Measurements from ENCODE around the gene KIRREL2. TPM values are rescaled to one million over a fixed set of nuclear protein-coding genes. Genes with fewer than 3 reads are reported as not detected.
"Not testable (repeated sequence)": the region's sequence is repeated elsewhere in the genome, so short reads cannot be mapped to it uniquely, and the experiment has no call there.

Gene KIRREL2
- total RNA-seq, 4 donors from 2014 or later: not detected

DNA sequence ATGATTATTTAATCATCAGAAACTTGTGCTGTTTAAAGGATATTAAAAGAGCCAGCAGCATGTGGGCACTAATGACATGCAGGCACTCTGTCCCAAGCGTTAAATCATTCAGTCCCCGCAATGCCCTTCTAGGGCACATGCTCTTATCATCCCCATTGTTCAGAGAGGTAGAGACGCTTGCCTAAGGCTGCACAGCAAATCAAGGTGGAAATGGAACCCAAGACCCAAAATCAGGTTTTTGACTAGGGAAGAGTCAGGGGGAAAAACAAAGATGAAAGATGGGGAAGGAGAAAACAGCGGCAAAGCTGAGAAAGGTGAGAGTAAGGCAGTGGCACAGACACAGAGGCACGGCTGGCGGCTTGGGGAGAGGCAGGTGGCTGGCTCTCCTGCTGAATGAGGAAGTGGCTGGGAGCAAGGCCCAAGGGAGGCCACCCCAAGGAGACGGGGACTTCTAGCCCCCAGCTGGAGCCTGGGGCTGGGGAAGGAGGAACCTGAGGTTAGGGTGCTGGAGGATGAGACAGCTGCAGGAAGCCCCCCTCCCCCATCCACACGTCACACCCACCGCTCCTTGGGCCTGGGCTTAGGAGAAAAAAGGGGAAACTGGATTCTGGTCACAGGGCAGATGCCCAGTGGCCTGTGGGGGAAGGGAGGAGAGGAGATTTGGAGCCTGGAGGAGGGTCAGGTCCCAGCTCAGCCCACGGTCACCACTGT, 52.4 kb downstream of the KIRREL2 start:
- H3K36me3 ChIP-seq: no peaks in the 10 kb centered on the region
- in situ Hi-C loops (cut with MboI; ENCODE audit: low pct_ligation_motif_present in 1 of 4, low pct_unique_long_range_greater_than_20kb in 1 of 4, low sequenced_read_pairs in 3 of 4): no loop called here

GRCh38 chr19:35909684-35910035, 52.9 kb downstream of the KIRREL2 start:
- 72% methylated on average over 6 of the region's 6 CpGs; no CpG with 5 or more reads in 1 of the 2 donors for WGBS, 2 donors (ENCODE audit: low coverage in 1 of 2)
- Histone ChIP-seq H3K27ac (peak overlapping the region; percentile 44 to 65 (median 48)), H3K9me3 (no peaks in the 10 kb centered on the region), H3K27me3 (no peaks in the 10 kb centered on the region), H3K4me3 (no peak overlapping the region), H3K36me3 (no peaks in the 10 kb centered on the region), H3K4me1 (peaks cover 0 to 7% (median 0%) of the 10 kb centered on the region in 4 donors)
- DNase-seq: no peak
- intact Hi-C loops (cut with DNase I; ENCODE audit: low total_unique reads) (no loop called here), in situ Hi-C loops (cut with MboI; ENCODE audit: low pct_ligation_motif_present in 1 of 4, low pct_unique_long_range_greater_than_20kb in 1 of 4, low sequenced_read_pairs in 3 of 4) (no loop called here)
- TF ChIP-seq POLR2AphosphoS5 (IDR thresholded peaks at IDR 0.05): no peak
- TF ChIP-seq, protein P1, sequence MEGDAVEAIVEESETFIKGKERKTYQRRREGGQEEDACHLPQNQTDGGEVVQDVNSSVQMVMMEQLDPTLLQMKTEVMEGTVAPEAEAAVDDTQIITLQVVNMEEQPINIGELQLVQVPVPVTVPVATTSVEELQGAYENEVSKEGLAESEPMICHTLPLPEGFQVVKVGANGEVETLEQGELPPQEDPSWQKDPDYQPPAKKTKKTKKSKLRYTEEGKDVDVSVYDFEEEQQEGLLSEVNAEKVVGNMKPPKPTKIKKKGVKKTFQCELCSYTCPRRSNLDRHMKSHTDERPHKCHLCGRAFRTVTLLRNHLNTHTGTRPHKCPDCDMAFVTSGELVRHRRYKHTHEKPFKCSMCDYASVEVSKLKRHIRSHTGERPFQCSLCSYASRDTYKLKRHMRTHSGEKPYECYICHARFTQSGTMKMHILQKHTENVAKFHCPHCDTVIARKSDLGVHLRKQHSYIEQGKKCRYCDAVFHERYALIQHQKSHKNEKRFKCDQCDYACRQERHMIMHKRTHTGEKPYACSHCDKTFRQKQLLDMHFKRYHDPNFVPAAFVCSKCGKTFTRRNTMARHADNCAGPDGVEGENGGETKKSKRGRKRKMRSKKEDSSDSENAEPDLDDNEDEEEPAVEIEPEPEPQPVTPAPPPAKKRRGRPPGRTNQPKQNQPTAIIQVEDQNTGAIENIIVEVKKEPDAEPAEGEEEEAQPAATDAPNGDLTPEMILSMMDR (IDR thresholded peaks at IDR 0.05): no peak
- no peak for TF ChIP-seq POLR2A (IDR thresholded peaks at IDR 0.05)
- no peak for TF ChIP-seq EP300 (IDR thresholded peaks at IDR 0.05; ENCODE audit: low read depth)

More for the DNA sequence above, 52.4 kb downstream of the KIRREL2 start:
- Histone ChIP-seq H3K27ac (peak overlapping the region; percentile 54 to 94 (median 64)), H3K27me3 (no peaks in the 10 kb centered on the region), H3K4me3 (no peak overlapping the region), H3K9me3 (no peaks in the 10 kb centered on the region), H3K4me1 (peaks cover 0 to 7% (median 0%) of the 10 kb centered on the region in 4 donors)
- TF ChIP-seq POLR2AphosphoS5 (IDR thresholded peaks at IDR 0.05): peak; percentile 11 to 43 (median 34)
- TF ChIP-seq EP300 (IDR thresholded peaks at IDR 0.05; ENCODE audit: low read depth): no peak
- 57 to 67% methylated on average over 8 to 10 of the region's 10 CpGs for WGBS, 2 donors (ENCODE audit: low coverage in 1 of 2)
- intact Hi-C loops (cut with DNase I; ENCODE audit: low total_unique reads): no loop called here
- peak; percentile 68 for DNase-seq

DNA sequence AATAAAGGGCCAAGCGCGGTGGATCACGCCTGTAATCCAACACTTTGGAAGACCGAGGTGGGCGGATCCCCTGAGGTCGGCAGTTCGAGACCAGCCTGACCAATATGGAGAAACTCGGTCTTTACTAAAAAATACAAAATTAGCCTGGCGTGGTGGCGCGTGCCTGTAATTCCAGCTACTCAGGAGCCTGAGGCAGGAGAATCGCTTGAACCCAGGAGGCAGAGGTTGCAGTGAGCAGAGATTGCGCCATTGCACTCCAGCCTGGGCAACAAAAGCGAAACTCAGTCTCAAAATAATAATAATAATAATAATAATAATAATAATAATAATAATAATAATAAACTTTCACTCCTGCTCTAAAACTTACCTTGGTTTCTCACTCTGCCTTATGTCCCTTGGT, 53.6 kb downstream of the KIRREL2 start:
- H3K36me3 ChIP-seq; DNase-seq; H3K4me3 ChIP-seq; in situ Hi-C loops (cut with MboI; ENCODE audit: low pct_ligation_motif_present in 1 of 4, low pct_unique_long_range_greater_than_20kb in 1 of 4, low sequenced_read_pairs in 3 of 4); H3K4me1 ChIP-seq; intact Hi-C loops (cut with DNase I; ENCODE audit: low total_unique reads); H3K9me3 ChIP-seq; H3K27me3 ChIP-seq: not testable (repeated sequence)
- 91 to 95% methylated on average over 6 to 14 of the region's 14 CpGs for WGBS, 2 donors (ENCODE audit: low coverage in 1 of 2)
- H3K27ac ChIP-seq: peak overlapping the region in 1 of 4 donors; percentile 65

GRCh38 chr19:35911173-35911572, 54.5 kb downstream of the KIRREL2 start:
- intact Hi-C loops (cut with DNase I; ENCODE audit: low total_unique reads) (no loop called here), in situ Hi-C loops (cut with MboI; ENCODE audit: low pct_ligation_motif_present in 1 of 4, low pct_unique_long_range_greater_than_20kb in 1 of 4, low sequenced_read_pairs in 3 of 4) (no loop called here)
- no peak for DNase-seq
- TF ChIP-seq EP300 (IDR thresholded peaks at IDR 0.05; ENCODE audit: low read depth) (no peak), POLR2A (IDR thresholded peaks at IDR 0.05) (no peak), POLR2AphosphoS5 (IDR thresholded peaks at IDR 0.05) (no peak)
- TF ChIP-seq, protein P1 (IDR thresholded peaks at IDR 0.05): no peak
- Histone ChIP-seq H3K36me3 (no peaks in the 10 kb centered on the region), H3K27ac (no peak overlapping the region), H3K9me3 (no peaks in the 10 kb centered on the region), H3K4me1 (peaks cover 0 to 5% (median 0%) of the 10 kb centered on the region in 4 donors), H3K27me3 (no peaks in the 10 kb centered on the region), H3K4me3 (no peak overlapping the region)
- 56% methylated on average over 3 of the region's 3 CpGs; no CpG with 5 or more reads in 1 of the 2 donors for WGBS, 2 donors (ENCODE audit: low coverage in 1 of 2)

- Histone ChIP-seq H3K4me1 (no peaks in the 10 kb centered on the region), H3K36me3 (no peaks in the 10 kb centered on the region), H3K27me3 (no peaks in the 10 kb centered on the region), H3K27ac (no peak overlapping the region), H3K9me3 (no peaks in the 10 kb centered on the region), H3K4me3 (no peak overlapping the region)
- DNase-seq: no peak
- TF ChIP-seq, protein P1 (IDR thresholded peaks at IDR 0.05): no peak
- TF ChIP-seq EP300 (IDR thresholded peaks at IDR 0.05; ENCODE audit: low read depth): no peak
- TF ChIP-seq POLR2A (IDR thresholded peaks at IDR 0.05): no peak
- no peak for TF ChIP-seq POLR2AphosphoS5 (IDR thresholded peaks at IDR 0.05)
- in situ Hi-C loops (cut with MboI; ENCODE audit: low pct_ligation_motif_present in 1 of 4, low pct_unique_long_range_greater_than_20kb in 1 of 4, low sequenced_read_pairs in 3 of 4) (no loop called here), intact Hi-C loops (cut with DNase I; ENCODE audit: low total_unique reads) (no loop called here)
- WGBS, 2 donors (ENCODE audit: low coverage in 1 of 2): 54% methylated on average over 4 of the region's 5 CpGs; no CpG with 5 or more reads in 1 of the 2 donors
Observed at GRCh38 chr19:35911790-35912189, 55.1 kb downstream of the KIRREL2 start.

All from transverse colon (tissue), 4 donors.